GM18508 (cell line): ENCODE results near the gene SV2C.
"Not testable (repeated sequence)": the region's sequence is repeated elsewhere in the genome, so short reads cannot be mapped to it uniquely, and the experiment has no call there.

Source experiments
- ATAC-seq: cut with Tn5 transposase; IDR thresholded peaks from one replicate; pipeline ENCODE4 v1.9.1; 2021; ENCODE audit warnings: moderate number of reproducible peaks; ENCODE audit not compliant: insufficient read depth, unreplicated experiment

Gene SV2C

DNA sequence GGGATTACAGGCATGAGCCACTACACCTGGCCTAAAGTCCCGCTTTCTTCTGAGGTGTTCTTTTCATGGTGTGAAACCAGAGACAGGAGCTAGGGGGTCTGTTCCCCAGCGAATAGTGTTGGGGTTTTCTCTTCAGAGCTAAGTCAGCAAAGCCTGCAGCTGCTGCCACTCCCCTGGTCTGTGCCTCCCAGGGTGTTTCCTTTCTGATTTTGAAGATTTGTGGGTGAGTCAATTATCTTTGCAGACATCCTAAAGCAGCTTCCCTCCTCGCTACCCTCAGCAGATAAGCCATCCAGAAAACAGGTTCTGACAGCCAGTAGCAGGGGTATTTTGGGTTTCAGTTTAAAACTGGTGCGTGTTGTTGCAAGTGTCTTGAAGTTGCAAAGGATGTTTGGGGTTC lies 247.9 kb downstream of the SV2C start:
- ATAC-seq: no peak

DNA sequence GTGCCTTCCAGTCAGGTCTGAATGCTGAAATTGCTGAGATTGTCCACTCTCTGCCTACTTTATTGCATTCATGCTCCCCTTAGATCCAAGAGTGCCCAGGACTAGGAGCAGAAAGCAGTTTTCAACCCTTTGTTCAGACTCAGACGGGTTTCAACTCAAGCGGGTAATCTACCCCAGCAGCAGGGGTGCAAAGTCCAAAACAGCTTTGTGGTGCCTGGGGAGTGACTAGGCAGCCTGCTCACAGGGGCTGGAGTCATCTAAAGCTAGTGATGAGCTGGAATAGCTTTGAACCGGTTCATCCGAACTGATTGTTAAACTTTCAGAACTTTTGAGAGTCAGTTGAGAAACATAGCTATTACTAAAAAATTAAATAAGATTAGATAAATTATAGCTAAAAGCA lies 248.9 kb downstream of the SV2C start:
- ATAC-seq: no peak

- ATAC-seq: no peak
These were observed 249.5 kb downstream of the SV2C start for GRCh38 chr5:76332611-76333205.

DNA sequence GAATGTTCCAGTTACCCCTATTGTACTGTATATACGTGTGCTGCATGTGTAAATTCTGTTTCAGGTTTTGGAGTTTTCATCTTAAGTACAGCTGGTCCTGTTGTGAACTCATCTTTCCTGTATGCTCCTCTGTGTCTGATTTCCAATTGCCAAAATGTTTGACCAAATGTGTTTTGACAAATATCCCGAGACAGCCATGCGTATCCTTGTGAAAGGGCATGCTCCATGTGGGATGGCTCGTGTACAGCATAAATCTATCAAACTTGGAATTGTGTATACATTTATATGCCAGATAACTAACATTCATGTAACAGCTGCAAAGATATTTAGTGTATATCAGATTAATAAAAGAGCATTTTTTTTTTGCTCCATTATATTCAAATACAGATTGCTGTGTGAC lies 250.4 kb downstream of the SV2C start:
- ATAC-seq: no peak

- ATAC-seq: no peak
These were observed 251.4 kb downstream of the SV2C start for GRCh38 chr5:76334574-76334973.

- ATAC-seq: not testable (repeated sequence)
These were observed 252.3 kb downstream of the SV2C start for GRCh38 chr5:76335451-76335850.

DNA sequence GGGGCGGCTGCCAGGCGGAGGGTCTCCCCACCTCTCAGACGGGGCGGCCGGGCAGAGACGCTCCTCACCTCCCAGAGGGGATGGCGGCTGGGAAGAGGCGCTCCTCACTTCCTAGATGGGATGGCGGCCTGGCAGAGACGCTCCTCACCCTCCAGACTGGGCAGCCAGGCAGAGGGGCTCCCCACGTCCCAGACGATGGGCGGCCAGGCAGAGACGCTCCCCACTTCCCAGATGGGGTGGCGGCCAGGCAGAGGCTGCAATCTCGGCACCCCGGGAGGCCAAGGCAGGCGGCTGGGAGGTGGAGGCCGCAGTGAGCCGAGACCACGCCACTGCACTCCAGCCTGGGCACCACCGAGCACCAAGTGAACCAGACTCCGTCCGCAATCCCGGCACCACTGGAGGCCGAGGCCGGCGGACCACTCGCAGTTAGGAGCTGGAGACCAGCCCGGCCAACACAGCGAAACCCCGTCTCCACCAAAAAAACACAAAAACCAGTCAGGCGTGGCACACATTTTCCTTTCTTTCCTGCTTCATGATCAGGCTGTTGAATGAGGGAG lies 253.1 kb downstream of the SV2C start:
- not testable (repeated sequence) for ATAC-seq

GRCh38 chr5:76337953-76338451 lies 254.8 kb downstream of the SV2C start:
- no peak for ATAC-seq

- ATAC-seq: no peak
These were observed 256.7 kb downstream of the SV2C start for GRCh38 chr5:76339919-76340318.

DNA sequence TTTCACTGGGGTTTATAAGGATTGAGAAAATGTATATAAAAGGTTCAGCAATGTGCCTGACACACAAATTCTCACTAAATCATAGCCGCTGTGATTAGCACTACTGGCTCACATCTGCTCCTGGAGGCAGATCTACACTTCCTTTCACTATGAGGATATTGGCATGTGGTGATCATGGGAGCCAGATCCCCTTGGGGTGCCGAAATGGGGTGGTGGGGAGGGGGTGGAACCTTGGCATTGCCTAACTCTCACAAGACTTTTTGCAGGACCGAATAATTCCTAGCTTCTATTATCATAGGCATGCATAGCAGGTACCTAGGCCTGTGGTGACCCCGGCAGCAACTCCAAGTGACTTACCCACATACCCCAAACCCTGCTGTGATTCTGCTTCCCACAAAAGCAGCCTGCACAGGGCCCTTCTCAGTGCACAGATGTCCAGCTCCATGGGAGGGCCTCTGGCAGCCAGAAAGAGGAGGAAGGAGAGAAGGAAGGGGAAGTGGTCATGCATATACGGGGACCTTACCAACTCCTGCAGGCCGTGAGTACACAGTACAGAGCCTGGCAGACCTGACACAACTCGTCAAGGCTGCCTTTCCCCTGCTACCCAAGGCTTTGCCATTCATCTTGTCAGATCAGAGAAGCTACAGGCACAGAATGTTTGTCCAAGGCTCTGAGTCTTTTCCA lies 258.6 kb downstream of the SV2C start:
- no peak for ATAC-seq

- ATAC-seq: no peak
These were observed 259.3 kb downstream of the SV2C start for GRCh38 chr5:76342474-76342873.

GRCh38 chr5:76345582-76345981 lies 262.4 kb downstream of the SV2C start:
- ATAC-seq: no peak

DNA sequence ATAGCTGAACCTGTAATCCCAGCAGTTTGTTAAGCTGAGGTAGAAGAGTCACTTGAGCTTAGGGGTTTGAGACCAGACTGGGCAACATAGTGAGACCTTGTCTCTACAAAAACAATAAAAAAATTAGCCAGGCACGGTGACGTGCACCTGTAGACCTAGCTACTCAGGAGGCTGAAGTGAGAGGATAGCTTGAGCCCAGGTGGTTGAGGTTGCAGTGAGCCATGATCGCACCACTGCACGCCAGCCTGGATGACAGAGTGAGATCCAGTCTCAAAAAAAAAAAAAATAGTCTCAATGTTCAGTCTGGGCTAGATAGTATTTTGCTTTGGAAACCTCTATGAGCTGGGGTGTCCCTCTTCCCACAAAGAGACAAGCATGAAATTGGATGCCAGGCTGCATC lies 268.0 kb downstream of the SV2C start:
- ATAC-seq: no peak

DNA sequence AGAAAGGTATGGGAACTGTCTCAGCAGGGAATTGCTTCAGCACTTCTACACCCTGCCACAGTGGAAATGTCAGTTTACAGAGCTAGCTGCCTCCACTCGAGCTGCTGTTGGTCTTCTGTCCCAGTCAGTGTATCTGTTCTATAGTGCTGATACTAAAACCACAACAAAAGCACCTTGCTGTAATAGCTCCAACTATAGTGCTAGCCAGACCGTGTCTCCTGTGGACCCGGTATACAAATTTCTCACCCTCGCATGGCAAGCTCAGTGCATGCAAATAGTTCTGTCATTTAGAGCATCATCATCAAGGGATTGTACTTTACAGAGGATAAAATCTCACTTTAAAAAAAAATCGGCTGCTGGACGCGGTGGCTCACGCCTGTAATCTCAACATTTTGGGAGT lies 268.4 kb downstream of the SV2C start:
- peak; percentile 99 for ATAC-seq

DNA sequence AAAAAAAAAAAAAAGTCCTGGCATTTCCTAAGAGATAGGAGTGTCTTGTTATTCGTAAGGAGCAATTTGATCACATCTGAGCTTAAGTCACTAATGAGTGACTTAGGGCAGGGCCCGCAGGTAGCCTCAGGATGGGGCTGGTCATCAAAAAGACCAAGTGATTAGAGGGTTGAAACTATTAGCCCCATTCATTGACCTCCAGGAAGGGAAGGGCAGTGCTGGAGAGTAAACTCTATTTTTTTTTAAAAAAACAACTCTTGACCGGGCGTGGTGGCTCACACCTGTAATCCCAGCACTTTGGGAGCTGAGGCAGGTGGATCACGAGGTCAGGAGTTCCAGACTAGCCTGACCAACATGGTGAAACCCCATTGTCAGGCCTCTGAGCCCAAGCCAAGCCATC lies 273.7 kb downstream of the SV2C start:
- ATAC-seq: no peak

GRCh38 chr5:76363352-76364225 lies 280.4 kb downstream of the SV2C start:
- no peak for ATAC-seq

DNA sequence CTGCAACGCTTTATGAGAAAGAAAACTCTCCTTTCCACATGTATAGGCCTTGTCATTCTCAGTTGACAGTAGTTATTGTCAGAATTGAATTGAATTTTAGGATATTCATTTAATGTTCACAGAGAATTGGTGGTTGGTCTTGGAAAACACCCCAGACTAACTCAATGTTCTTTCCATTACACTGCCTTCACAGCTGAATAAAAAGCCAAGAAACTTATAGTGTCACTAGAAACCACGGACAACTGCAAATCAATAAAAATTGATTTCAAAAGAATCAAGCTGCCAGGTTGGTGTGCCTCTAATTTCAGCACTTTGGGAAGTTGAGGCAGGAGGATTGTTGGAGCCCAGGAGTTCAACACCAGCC lies 281.0 kb downstream of the SV2C start:
- no peak for ATAC-seq

DNA sequence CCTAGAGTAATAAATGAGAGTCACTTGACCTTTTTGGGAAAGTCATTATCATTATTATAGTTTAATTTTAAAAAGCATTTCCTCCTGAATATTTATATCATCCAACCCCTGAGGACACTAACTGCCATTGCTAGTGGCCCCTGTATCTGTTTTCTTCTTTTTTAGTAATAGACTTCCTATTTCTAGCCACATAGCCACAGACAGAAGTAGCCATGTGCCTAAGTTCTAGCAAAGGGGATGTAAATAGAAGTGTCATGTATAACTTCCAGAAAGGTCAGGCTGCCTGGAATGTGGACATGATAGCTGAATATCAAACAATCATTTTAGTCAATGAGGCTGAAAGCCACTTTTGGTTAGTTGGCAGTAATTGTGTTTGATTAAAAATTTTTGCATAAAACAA lies 282.4 kb downstream of the SV2C start:
- no peak for ATAC-seq

DNA sequence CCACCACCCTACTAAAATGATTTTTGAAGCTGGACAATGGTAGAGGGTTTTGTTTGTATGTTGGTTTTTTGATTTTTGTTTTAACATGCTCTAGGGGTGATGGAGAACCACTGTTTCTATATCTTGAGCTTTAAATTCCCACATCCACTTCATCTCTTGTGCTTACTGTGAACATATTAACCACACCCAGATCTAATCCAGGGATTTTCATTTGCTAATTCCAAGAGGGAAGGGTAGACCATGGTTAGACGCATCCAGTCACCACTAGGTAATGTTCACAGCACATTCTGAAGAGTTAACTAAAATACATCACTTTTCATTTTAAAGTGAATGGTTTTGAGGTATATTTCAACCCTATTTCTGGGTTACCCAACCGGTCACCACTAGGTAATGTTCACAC lies 283.4 kb downstream of the SV2C start:
- no peak for ATAC-seq

GRCh38 chr5:76367623-76368371 lies 284.6 kb downstream of the SV2C start:
- no peak for ATAC-seq
